ENCODE measurements around the gene CCL27. TPM values are rescaled to one million over a fixed set of nuclear protein-coding genes. Genes with fewer than 3 reads are reported as not detected.

Gene CCL27
- total RNA-seq, 1 donor from 2014 or later = not detected

DNA sequence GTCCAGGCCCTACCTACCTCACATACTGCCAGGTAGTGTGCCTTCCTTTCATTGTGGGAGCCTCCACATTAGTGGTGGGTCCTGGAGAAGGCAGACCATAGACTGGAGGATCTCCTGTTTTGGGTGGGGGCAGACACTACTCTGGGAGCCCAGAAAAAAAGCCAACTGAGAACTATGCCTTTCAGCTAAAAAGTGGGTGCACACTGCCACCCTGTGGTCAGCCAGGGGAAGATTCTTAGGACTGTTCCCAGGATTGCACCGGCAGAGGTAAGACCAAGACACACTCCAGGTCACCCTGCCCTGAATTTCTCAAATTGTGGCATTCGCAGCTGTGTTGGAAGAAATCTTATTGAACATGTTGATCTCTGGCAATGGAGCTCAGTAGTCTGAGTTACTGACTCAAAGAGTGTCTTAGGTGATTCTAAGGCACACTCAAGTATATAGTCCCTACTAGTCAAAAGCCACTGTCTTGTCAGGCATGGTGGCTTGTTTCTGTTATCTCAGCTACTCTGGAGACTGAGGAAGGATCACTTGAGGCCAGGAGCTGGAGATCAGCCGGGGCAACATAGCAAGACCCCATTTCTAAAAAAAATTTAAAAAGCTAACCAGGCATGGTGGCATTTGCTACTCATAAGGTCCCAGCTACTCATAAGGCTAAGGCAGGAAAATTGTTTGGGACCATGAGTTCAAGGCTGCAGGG, 28.5 kb downstream of the CCL27 start:
- DNase-seq (ENCODE audit: extremely low spot score in 2 of 2) = no peak
- H3K9me3 ChIP-seq = no peaks in the 10 kb centered on the region

GRCh38 chr9:34633166-34633565, 29.3 kb downstream of the CCL27 start:
- Histone ChIP-seq H3K9me3 (no peaks in the 10 kb centered on the region), H3K4me3 (no peak overlapping the region), H3K27ac (no peak overlapping the region), H3K4me1 (peaks cover 34% of the 10 kb centered on the region), H3K36me3 (no peaks in the 10 kb centered on the region), H3K27me3 (no peaks in the 10 kb centered on the region)
- intact Hi-C loops (cut with DNase I) = no loop called here
- DNase-seq (ENCODE audit: extremely low spot score in 2 of 2) = no peak
- TF ChIP-seq CTCF (IDR thresholded peaks at IDR 0.05) (no peak), POLR2A (IDR thresholded peaks at IDR 0.05) (no peak), POLR2AphosphoS5 (IDR thresholded peaks at IDR 0.05; ENCODE audit: insufficient read depth in 1 of 2, low read depth in 1 of 2) (no peak)

More for the DNA sequence above, 28.5 kb downstream of the CCL27 start:
- Histone ChIP-seq H3K36me3 (no peaks in the 10 kb centered on the region), H3K27me3 (no peaks in the 10 kb centered on the region), H3K27ac (no peak overlapping the region), H3K4me3 (no peak overlapping the region), H3K4me1 (peaks cover 39% of the 10 kb centered on the region)
- TF ChIP-seq POLR2AphosphoS5 (IDR thresholded peaks at IDR 0.05; ENCODE audit: insufficient read depth in 1 of 2, low read depth in 1 of 2) = no peak
- peak; percentile 62 to 87 (median 70) for TF ChIP-seq CTCF (IDR thresholded peaks at IDR 0.05)
- TF ChIP-seq POLR2A (IDR thresholded peaks at IDR 0.05) = no peak
- intact Hi-C loops (cut with DNase I) = loop anchor here (2.0 kb wide), 1 partner anchor 21 kb away; the partner anchor contains the start of gene RPP25L

DNA sequence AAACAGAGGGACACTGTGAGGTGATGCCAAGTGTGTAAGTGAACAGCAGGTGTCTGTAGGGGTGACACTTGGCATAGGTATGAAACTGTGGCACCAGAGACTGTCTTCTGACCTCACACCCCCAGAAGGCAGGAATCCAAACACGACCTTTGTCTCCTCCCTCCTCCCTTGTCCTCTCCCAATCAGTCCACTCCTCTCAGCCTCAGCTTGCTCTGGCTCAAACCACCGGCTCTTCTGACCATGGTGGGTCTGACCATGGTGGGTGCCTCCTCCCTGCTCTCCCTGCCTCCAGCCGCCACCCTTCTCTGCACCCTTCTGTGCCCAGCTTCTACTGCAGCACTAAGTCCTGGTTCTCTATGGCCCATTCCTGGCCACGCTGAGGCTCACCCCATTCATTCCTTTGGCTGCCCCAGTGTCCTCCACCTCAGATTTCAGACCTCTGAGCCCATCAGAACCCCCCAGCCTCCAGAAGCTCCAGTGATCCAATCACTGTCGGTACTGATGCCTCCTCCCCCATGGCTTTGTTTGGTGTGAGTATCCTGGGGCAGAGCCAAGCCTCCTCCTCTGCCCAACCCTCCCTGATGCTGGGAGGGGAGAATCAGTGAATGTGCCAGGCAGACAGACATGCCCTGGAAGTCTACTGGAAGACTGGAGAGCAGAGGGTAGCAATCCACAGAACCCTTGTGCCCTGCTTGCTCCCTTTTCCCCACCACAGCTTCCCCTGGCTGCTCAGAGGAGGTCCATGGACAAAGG, 31.9 kb downstream of the CCL27 start:
- intact Hi-C loops (cut with DNase I) = no loop called here

GRCh38 chr9:34629491-34629808, 33.0 kb downstream of the CCL27 start:
- Histone ChIP-seq H3K27me3 (peaks cover 13% of the 10 kb centered on the region), H3K36me3 (no peaks in the 10 kb centered on the region), H3K9me3 (no peaks in the 10 kb centered on the region), H3K4me3 (peak overlapping the region in 1 of 2 donors; percentile 33), H3K27ac (no peak overlapping the region), H3K4me1 (peaks cover 14% of the 10 kb centered on the region)
- intact Hi-C loops (cut with DNase I) = no loop called here
- TF ChIP-seq POLR2AphosphoS5 (IDR thresholded peaks at IDR 0.05; ENCODE audit: insufficient read depth in 1 of 2, low read depth in 1 of 2) (no peak), CTCF (IDR thresholded peaks at IDR 0.05) (no peak), POLR2A (IDR thresholded peaks at IDR 0.05) (no peak)
- no peak for DNase-seq (ENCODE audit: extremely low spot score in 2 of 2)

More for the DNA sequence above, 31.9 kb downstream of the CCL27 start:
- peaks cover 8% of the 10 kb centered on the region for H3K27me3 ChIP-seq
- no peak overlapping the region for H3K27ac ChIP-seq
- DNase-seq (ENCODE audit: extremely low spot score in 2 of 2) = no peak
- no peaks in the 10 kb centered on the region for H3K9me3 ChIP-seq
- H3K4me1 ChIP-seq = peaks cover 15% of the 10 kb centered on the region
- no peak overlapping the region for H3K4me3 ChIP-seq
- TF ChIP-seq POLR2A (IDR thresholded peaks at IDR 0.05) (no peak), CTCF (IDR thresholded peaks at IDR 0.05) (no peak), POLR2AphosphoS5 (IDR thresholded peaks at IDR 0.05; ENCODE audit: insufficient read depth in 1 of 2, low read depth in 1 of 2) (no peak)
- no peaks in the 10 kb centered on the region for H3K36me3 ChIP-seq

Measured in vagina (tissue), 2 donors.